Astrocyte (in vitro differentiated cells and primary cell): ENCODE data around the gene UBN2. TPM values are rescaled to one million over a fixed set of nuclear protein-coding genes. Genes with fewer than 3 reads are reported as not detected.

ENCODE experiments used
- DNase-seq: peaks from one replicate; pipeline ENCODE4 v3.0.0-alpha.2; 2010; ENCODE audit warnings: low read depth
- FAIRE-seq: peaks from 2 replicates; lab custom pipeline; 2011; peaks lifted over from hg19 to GRCh38; lab: Jason Lieb, UNC
- H2AFZ ChIP-seq: 2 replicates; pipeline ENCODE4 v1.6.0; 2012; ENCODE audit warnings: low read depth, low read length, inconsistent platforms
- H3K27ac ChIP-seq: 2 replicates; pipeline ENCODE4 v1.5.1; 2011; ENCODE audit warnings: low read depth, low read length, inconsistent platforms
- H3K27me3 ChIP-seq: 2 replicates; pipeline ENCODE4 v1.6.0; 2011; ENCODE audit warnings: low read length, inconsistent platforms; ENCODE audit not compliant: insufficient read depth
- H3K36me3 ChIP-seq: 2 replicates; pipeline ENCODE4 v1.5.1; 2011; ENCODE audit warnings: low read length, inconsistent platforms; ENCODE audit not compliant: insufficient read depth
- H3K4me1 ChIP-seq: 2 replicates; pipeline ENCODE4 v1.5.1; 2011; ENCODE audit warnings: low read length, inconsistent platforms; ENCODE audit not compliant: insufficient read depth
- H3K4me2 ChIP-seq: 2 replicates; pipeline ENCODE4 v1.6.0; 2012; ENCODE audit warnings: low read length, inconsistent platforms
- H3K4me3 ChIP-seq: 2 replicates; pipeline ENCODE4 v1.5.1; 2011; ENCODE audit warnings: low read depth, mild to moderate bottlenecking, low read length, inconsistent platforms; ENCODE audit not compliant: insufficient read depth
- H3K79me2 ChIP-seq: 2 replicates; pipeline ENCODE4 v1.6.0; 2012; ENCODE audit warnings: mild to moderate bottlenecking, low read length, inconsistent platforms; ENCODE audit not compliant: insufficient read depth
- H3K9ac ChIP-seq: 2 replicates; pipeline ENCODE4 v1.6.0; 2012; ENCODE audit warnings: mild to moderate bottlenecking, low read length, inconsistent platforms
- H3K9me3 ChIP-seq: 2 replicates; pipeline ENCODE4 v1.5.1; 2012; ENCODE audit warnings: low read depth, mild to moderate bottlenecking, low read length, inconsistent platforms; ENCODE audit not compliant: insufficient read depth
- H4K20me1 ChIP-seq: 2 replicates; pipeline ENCODE4 v1.6.0; 2012; ENCODE audit warnings: low read length, inconsistent platforms; ENCODE audit not compliant: insufficient read depth
- H3K27ac Mint-ChIP-seq: one replicate; pipeline ENCODE4 v1.8.0; 2021; ENCODE audit warnings: mild to moderate bottlenecking, mixed read lengths; ENCODE audit not compliant: unreplicated experiment
- H3K27me3 Mint-ChIP-seq: one replicate; pipeline ENCODE4 v1.8.0; 2021; ENCODE audit warnings: low read depth, mixed read lengths; ENCODE audit not compliant: unreplicated experiment
- H3K36me3 Mint-ChIP-seq: one replicate; pipeline ENCODE4 v1.8.0; 2021; ENCODE audit warnings: low read depth, mixed read lengths; ENCODE audit not compliant: unreplicated experiment
- H3K4me1 Mint-ChIP-seq: one replicate; pipeline ENCODE4 v1.8.0; 2021; ENCODE audit warnings: low read depth, mixed read lengths; ENCODE audit not compliant: unreplicated experiment
- H3K4me3 Mint-ChIP-seq: one replicate; pipeline ENCODE4 v1.8.0; 2021; ENCODE audit warnings: mild to moderate bottlenecking, moderate library complexity, mixed read lengths; ENCODE audit not compliant: unreplicated experiment
- H3K9me3 Mint-ChIP-seq: one replicate; pipeline ENCODE4 v1.8.0; 2021; ENCODE audit warnings: mild to moderate bottlenecking, mixed read lengths; ENCODE audit not compliant: unreplicated experiment
- EZH2 ChIP-seq: IDR thresholded peaks from 2 replicates; pipeline ENCODE4 v1.6.1; 2012; ENCODE audit warnings: mild to moderate bottlenecking, low read length, inconsistent platforms; ENCODE audit not compliant: insufficient read depth
- total RNA-seq: library from RNA; stranded (reverse); gene quantifications from 2 replicates; pipeline ENCODE4 v1.2.1, GENCODE V29; 2021
- TF ChIP-seq, protein P1 (sequence below): IDR thresholded peaks from 2 replicates; pipeline ENCODE4 v1.5.1; 2011; ENCODE audit warnings: low read depth, mild to moderate bottlenecking, inconsistent platforms, low read length, moderate library complexity; ENCODE audit not compliant: insufficient read depth

The UBN2 gene
- total RNA-seq, 1 donor from 2014 or later, result 16.5 TPM

DNA sequence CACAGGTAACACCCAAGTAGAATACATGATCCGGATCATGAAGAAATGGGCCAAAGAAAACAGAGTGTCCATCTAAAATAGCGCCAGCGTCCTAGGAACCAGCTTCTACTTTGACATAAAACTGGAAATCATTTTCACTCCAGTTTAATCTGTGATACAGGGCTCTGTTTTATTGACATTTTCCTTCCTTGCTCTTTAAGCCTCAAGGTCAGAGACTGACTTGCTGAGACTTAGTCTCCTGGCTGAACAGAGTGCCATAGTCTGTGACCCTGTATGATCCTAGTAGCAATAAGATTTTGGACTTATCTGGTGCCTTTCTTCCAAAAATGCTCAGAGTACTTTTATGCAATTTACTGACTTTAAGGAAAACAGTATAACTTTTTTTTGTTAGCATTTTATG lies 41.7 kb upstream of the UBN2 start:
- Histone ChIP-seq H3K9ac (no peak overlapping the region), H4K20me1 (no peaks in the 10 kb centered on the region), H3K4me2 (no peak overlapping the region), H3K79me2 (no peaks in the 10 kb centered on the region), H3K27ac (no peak overlapping the region), H3K4me3 (no peak overlapping the region), H2AFZ (no peak overlapping the region), H3K36me3 (peaks cover 5% of the 10 kb centered on the region), H3K27me3 (no peaks in the 10 kb centered on the region), H3K9me3 (no peaks in the 10 kb centered on the region), H3K4me1 (no peaks in the 10 kb centered on the region)
- Mint-ChIP-seq H3K4me1 (no peaks in the 10 kb centered on the region), H3K27ac (no peak overlapping the region), H3K36me3 (peaks cover 4% of the 10 kb centered on the region), H3K9me3 (no peaks in the 10 kb centered on the region), H3K27me3 (no peaks in the 10 kb centered on the region), H3K4me3 (no peak overlapping the region)
- DNase-seq, result no peak
- TF ChIP-seq, protein P1, sequence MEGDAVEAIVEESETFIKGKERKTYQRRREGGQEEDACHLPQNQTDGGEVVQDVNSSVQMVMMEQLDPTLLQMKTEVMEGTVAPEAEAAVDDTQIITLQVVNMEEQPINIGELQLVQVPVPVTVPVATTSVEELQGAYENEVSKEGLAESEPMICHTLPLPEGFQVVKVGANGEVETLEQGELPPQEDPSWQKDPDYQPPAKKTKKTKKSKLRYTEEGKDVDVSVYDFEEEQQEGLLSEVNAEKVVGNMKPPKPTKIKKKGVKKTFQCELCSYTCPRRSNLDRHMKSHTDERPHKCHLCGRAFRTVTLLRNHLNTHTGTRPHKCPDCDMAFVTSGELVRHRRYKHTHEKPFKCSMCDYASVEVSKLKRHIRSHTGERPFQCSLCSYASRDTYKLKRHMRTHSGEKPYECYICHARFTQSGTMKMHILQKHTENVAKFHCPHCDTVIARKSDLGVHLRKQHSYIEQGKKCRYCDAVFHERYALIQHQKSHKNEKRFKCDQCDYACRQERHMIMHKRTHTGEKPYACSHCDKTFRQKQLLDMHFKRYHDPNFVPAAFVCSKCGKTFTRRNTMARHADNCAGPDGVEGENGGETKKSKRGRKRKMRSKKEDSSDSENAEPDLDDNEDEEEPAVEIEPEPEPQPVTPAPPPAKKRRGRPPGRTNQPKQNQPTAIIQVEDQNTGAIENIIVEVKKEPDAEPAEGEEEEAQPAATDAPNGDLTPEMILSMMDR, result no peak
- no peak for TF ChIP-seq EZH2
- FAIRE-seq, result no peak

DNA sequence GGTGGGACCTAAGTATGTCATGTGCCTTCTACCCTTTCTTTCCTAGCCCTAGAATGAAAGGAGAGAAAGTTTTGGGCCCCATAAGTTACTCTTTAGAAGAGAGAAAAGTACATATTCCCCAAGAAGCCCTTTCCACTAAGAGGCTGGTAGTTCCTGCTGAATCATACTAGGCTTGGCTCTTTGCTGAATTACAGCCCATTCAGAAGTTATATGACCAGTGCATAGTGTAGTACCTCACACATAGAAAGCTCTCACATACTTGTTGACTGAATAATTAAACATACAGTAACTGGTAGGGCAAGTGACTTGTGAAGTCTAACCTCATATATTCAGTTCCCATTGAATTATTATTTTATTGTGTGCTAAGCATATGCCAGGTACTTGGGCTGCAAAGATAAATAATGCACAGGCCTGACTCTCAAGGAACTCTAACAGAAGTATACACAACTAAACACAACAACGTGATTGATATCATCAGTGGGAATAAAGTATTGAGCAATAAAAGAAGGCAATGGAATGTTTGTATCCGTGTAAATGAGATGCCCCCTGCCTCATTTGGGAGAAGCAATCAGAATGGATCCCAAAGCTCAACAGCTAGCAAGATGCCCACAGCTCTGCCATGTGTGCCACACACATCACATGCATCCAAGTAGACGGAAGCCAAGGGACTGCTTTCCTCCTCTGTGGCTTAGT lies 38.9 kb upstream of the UBN2 start:
- H3K27me3 Mint-ChIP-seq, result no peaks in the 10 kb centered on the region
- no peaks in the 10 kb centered on the region for H3K79me2 ChIP-seq
- FAIRE-seq (no peak), DNase-seq (no peak)
- no peak overlapping the region for H3K4me3 Mint-ChIP-seq
- TF ChIP-seq EZH2, result no peak
- TF ChIP-seq, protein P1, result no peak
- no peak overlapping the region for H3K4me2 ChIP-seq
- no peaks in the 10 kb centered on the region for H3K4me1 Mint-ChIP-seq
- no peak overlapping the region for H3K27ac ChIP-seq
- no peaks in the 10 kb centered on the region for H3K27me3 ChIP-seq
- H3K9me3 Mint-ChIP-seq, result no peaks in the 10 kb centered on the region
- H3K9me3 ChIP-seq, result no peaks in the 10 kb centered on the region
- H3K9ac ChIP-seq, result no peak overlapping the region
- H3K4me1 ChIP-seq, result no peaks in the 10 kb centered on the region
- no peak overlapping the region for H2AFZ ChIP-seq
- peaks cover 5% of the 10 kb centered on the region for H3K36me3 ChIP-seq
- H3K4me3 ChIP-seq, result no peak overlapping the region
- no peaks in the 10 kb centered on the region for H3K36me3 Mint-ChIP-seq
- no peaks in the 10 kb centered on the region for H4K20me1 ChIP-seq
- no peak overlapping the region for H3K27ac Mint-ChIP-seq

DNA sequence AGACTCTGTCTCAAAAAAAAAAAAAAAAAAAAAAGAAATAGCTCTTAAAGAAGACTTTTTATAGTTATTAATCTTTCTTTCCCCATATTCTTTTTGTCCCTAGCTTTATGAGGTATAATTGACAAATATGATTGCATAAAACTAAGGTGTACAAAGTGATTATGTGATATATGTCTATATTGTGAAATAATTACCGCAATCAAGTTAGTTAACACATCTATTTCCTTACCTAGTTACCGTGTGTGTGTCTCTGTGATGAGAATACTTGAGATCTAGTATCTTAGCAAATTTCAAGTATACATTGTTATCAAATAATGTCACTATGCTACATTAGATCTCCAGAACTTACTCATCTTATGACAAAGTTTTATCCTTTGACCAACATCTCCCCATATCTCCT lies 30.7 kb upstream of the UBN2 start:
- H3K9me3 ChIP-seq, result no peaks in the 10 kb centered on the region
- H4K20me1 ChIP-seq, result no peaks in the 10 kb centered on the region
- H3K4me3 ChIP-seq, result no peak overlapping the region
- no peak overlapping the region for H3K9ac ChIP-seq
- no peak overlapping the region for H3K27ac ChIP-seq
- H3K79me2 ChIP-seq, result no peaks in the 10 kb centered on the region
- Mint-ChIP-seq H3K27ac (no peak overlapping the region), H3K9me3 (no peaks in the 10 kb centered on the region), H3K27me3 (no peaks in the 10 kb centered on the region), H3K4me1 (no peaks in the 10 kb centered on the region), H3K36me3 (no peaks in the 10 kb centered on the region), H3K4me3 (no peak overlapping the region)
- H3K4me1 ChIP-seq, result no peaks in the 10 kb centered on the region
- H3K27me3 ChIP-seq, result no peaks in the 10 kb centered on the region
- DNase-seq, result no peak
- TF ChIP-seq, protein P1, result no peak
- TF ChIP-seq EZH2, result no peak
- FAIRE-seq, result no peak
- H3K36me3 ChIP-seq, result no peaks in the 10 kb centered on the region
- H2AFZ ChIP-seq, result no peak overlapping the region
- H3K4me2 ChIP-seq, result no peak overlapping the region
